Measurements from ENCODE around the gene PCK1. TPM values are rescaled to one million over a fixed set of nuclear protein-coding genes. Genes with fewer than 3 reads are reported as not detected.

Gene PCK1
- total RNA-seq, 4 donors from 2014 or later: 0.10 to 3.2 (median 1.7) TPM

GRCh38 chr20:57594092-57594951 is 33.4 kb downstream of the PCK1 start:
- Histone ChIP-seq H3K36me3 (no peaks in the 10 kb centered on the region), H3K27ac (no peak overlapping the region), H3K4me1 (peaks cover 0 to 6% of the 10 kb centered on the region in 2 donors), H3K27me3 (no peaks in the 10 kb centered on the region), H3K9me3 (no peaks in the 10 kb centered on the region), H3K4me3 (no peak overlapping the region)
- TF ChIP-seq CTCF (IDR thresholded peaks at IDR 0.05 in 4 of 5, conservative IDR thresholded peaks at IDR 0.05 in 1 of 5): peak; percentile 51 to 90 (median 81)
- TF ChIP-seq POLR2A (IDR thresholded peaks at IDR 0.05): no peak
- DNase-seq: no peak
- no peak for ATAC-seq
- in situ Hi-C loops (cut with MboI; ENCODE audit: low sequenced_read_pairs in 4 of 4) (loop anchor here (5.0 to 10.0 kb wide), 3 partner anchors 77 to 220 kb away; no protein-coding TSS in a partner anchor), intact Hi-C loops (cut with DNase I; ENCODE audit: low total_unique reads) (loop anchor here (1.0 to 10.0 kb wide), 2 partner anchors 80 to 210 kb away; no protein-coding TSS in a partner anchor)

- in situ Hi-C loops (cut with MboI; ENCODE audit: low sequenced_read_pairs in 4 of 4) (loop anchor here in 1 of 4 donors (10.0 kb wide), 1 partner anchor 221 kb away; no protein-coding TSS in a partner anchor), intact Hi-C loops (cut with DNase I; ENCODE audit: low total_unique reads) (loop anchor here (10.0 kb wide), 1 partner anchor 211 kb away; no protein-coding TSS in a partner anchor)
- peaks cover 0 to 6% of the 10 kb centered on the region in 2 donors for H3K4me1 ChIP-seq
- H3K9me3 ChIP-seq: no peaks in the 10 kb centered on the region
- TF ChIP-seq CTCF (IDR thresholded peaks at IDR 0.05 in 4 of 5, conservative IDR thresholded peaks at IDR 0.05 in 1 of 5): no peak
- no peak for TF ChIP-seq POLR2A (IDR thresholded peaks at IDR 0.05)
- DNase-seq: no peak
- no peak overlapping the region for H3K4me3 ChIP-seq
- H3K36me3 ChIP-seq: no peaks in the 10 kb centered on the region
- ATAC-seq: no peak
- no peaks in the 10 kb centered on the region for H3K27me3 ChIP-seq
- H3K27ac ChIP-seq: no peak overlapping the region
Observed at GRCh38 chr20:57595041-57596030, 34.4 kb downstream of the PCK1 start.

- TF ChIP-seq POLR2A (IDR thresholded peaks at IDR 0.05): no peak
- TF ChIP-seq CTCF (IDR thresholded peaks at IDR 0.05 in 4 of 5, conservative IDR thresholded peaks at IDR 0.05 in 1 of 5): no peak
- intact Hi-C loops (cut with DNase I; ENCODE audit: low total_unique reads): loop anchor here (10.0 kb wide), 1 partner anchor 212 kb away; no protein-coding TSS in a partner anchor
- DNase-seq (no peak), ATAC-seq (no peak)
- Histone ChIP-seq H3K9me3 (no peaks in the 10 kb centered on the region), H3K4me1 (peaks cover 0 to 6% of the 10 kb centered on the region in 2 donors), H3K27ac (no peak overlapping the region), H3K36me3 (no peaks in the 10 kb centered on the region), H3K27me3 (no peaks in the 10 kb centered on the region), H3K4me3 (no peak overlapping the region)
- in situ Hi-C loops (cut with MboI; ENCODE audit: low sequenced_read_pairs in 4 of 4): loop anchor here in 1 of 4 donors (10.0 kb wide), 1 partner anchor 222 kb away; no protein-coding TSS in a partner anchor
Observed at GRCh38 chr20:57596358-57596757, 35.4 kb downstream of the PCK1 start.

Data from gastrocnemius medialis (tissue), 4 donors.